Peyer's patch (tissue), 4 donors: Measurements from ENCODE around the gene TRAPPC5.

Experiments
- CTCF ChIP-seq, 6 experiments: fragments of 450-650 bp in 4 of 6; fragments of 200-600 bp in 2 of 6; sonication (generic) in 1 of 6; IDR thresholded peaks; one replicate each; pipeline ENCODE4 v1.5.1; 2017 to 2019; ENCODE audit warnings: antibody characterized with exemption in 6 of 6, mild to moderate bottlenecking in 3 of 6, moderate library complexity in 1 of 6
- POLR2A ChIP-seq, 2 donors: fragments of 450-650 bp; IDR thresholded peaks; one replicate each; pipeline ENCODE4 v1.5.1; 2017; ENCODE audit warnings: antibody characterized with exemption in 2 of 2, mild to moderate bottlenecking in 2 of 2, moderate library complexity in 2 of 2

- TF ChIP-seq POLR2A (IDR thresholded peaks at IDR 0.05), result no peak
- no peak for TF ChIP-seq CTCF (IDR thresholded peaks at IDR 0.05)
Measured at GRCh38 chr19:7631577-7631976, 49.1 kb upstream of the TRAPPC5 start.
